K562 (cell line): ENCODE results near the gene APC2. TPM values are rescaled to one million over a fixed set of nuclear protein-coding genes. Genes with fewer than 3 reads are reported as not detected.

Source experiments
- NFIX ChIP-seq: fragments of 250-450 bp; sonication (Bioruptor Pico); IDR thresholded peaks from 2 replicates; pipeline ENCODE4 v1.4.0; 2020; ENCODE audit warnings: low read depth, mild to moderate bottlenecking, moderate library complexity
- UBTF ChIP-seq, 2 experiments: IDR thresholded peaks; 2 replicates each; pipeline ENCODE4 v1.6.1; 2012; ENCODE audit warnings: improper control_type of control experiment in 2 of 2, low read depth in 2 of 2, low read length in 2 of 2, borderline replicate concordance in 1 of 2
- ZBTB40 ChIP-seq, 2 experiments: fragments of 450-650 bp in 1 of 2; sonication (generic) in 1 of 2; formaldehyde crosslinking in 1 of 2; IDR thresholded peaks; 2 replicates each; pipeline versions ENCODE4 v1.7.1 to v1.9.0; 2016 to 2022; ENCODE audit warnings: inconsistent platforms in 1 of 2, mild to moderate bottlenecking in 1 of 2, missing genetic modification reagents in 1 of 2
- ZNF407 ChIP-seq: fragments of 450-650 bp; IDR thresholded peaks from 2 replicates; pipeline ENCODE4 v1.6.1; 2016; ENCODE audit warnings: low read depth
- ZNF79 ChIP-seq: fragments of 250-450 bp; sonication (Bioruptor Pico); IDR thresholded peaks from 2 replicates; pipeline ENCODE4 v1.4.0; 2020; ENCODE audit warnings: low read depth, mild to moderate bottlenecking, moderate library complexity
- polyA plus RNA-seq, 8 experiments: library from polyadenylated mRNA; depleted of rRNA in 4 of 8; stranded (reverse) in 5 of 8; unstranded in 3 of 8; fragments of >200 nt; fragmentation: Nextera tagmentation in 2 of 8; fragmentation: Illumina TruSeq in 1 of 8; extraction: Ambion mirVana in 2 of 8; extraction: Trizol in 1 of 8; gene quantifications; 2 replicates each; pipeline versions ENCODE4 v1.2.1 to v1.2.3, GENCODE V29; 2011 to 2014; ENCODE audit warnings: inconsistent platforms in 1 of 8, missing spikeins in 1 of 8
- total RNA-seq, 7 experiments: library from RNA; depleted of rRNA in 6 of 7; stranded (reverse); fragments of >200 nt in 6 of 7; fragmentation: Illumina TruSeq in 2 of 7; extraction: Trizol in 2 of 7; gene quantifications; 2 replicates each; pipeline versions ENCODE4 v1.2.1 to v1.2.3, GENCODE V29; 2011 to 2021; ENCODE audit warnings: low replicate concordance in 1 of 7

APC2 gene
- total and polyA plus RNA-seq, 9 of the 15 experiments (the other 6 are each of a cell fraction or from before 2014, with no cell fraction given): 0.01 to 0.40 (median 0.05) TPM; not detected in 3

GRCh38 chr19:1445185-1445931, 4.6 kb upstream of the APC2 start (continued):
- no peak for TF ChIP-seq ZNF407
- TF ChIP-seq ZNF79 (CRISPR knock-in tag): no peak
- peak in 1 of 2 experiments; percentile 81; a peak in 2 of 4 replicates for TF ChIP-seq UBTF (IDR thresholded peaks at IDR 0.05; ENCODE audit: borderline replicate concordance in 1 of 2, low read depth in 2 of 2, low read length in 2 of 2)
- TF ChIP-seq NFIX: no peak
- TF ChIP-seq ZBTB40 (IDR thresholded peaks at IDR 0.05): no peak
- TF ChIP-seq ZBTB40 (CRISPR knock-in tag; IDR thresholded peaks at IDR 0.05): no peak
